Posterior cingulate gyrus (tissue), 11 donors: Measurements from ENCODE around the gene FAAP20.

ENCODE experiments used
- DNase-seq, 10 donors: peaks; one replicate each; pipeline versions ENCODE4 v3.0.0 to v3.0.0-alpha.2; 2020 to 2021; ENCODE audit warnings: mixed read lengths in 3 of 10
- intact Hi-C: fragments of 100-400 bp; cut with DNase I; formaldehyde crosslinking; loops from one replicate; pipeline ENCODE4 v1.15.1; 2023

Gene FAAP20

GRCh38 chr1:2213576-2214505 lies 19.3 kb upstream of the FAAP20 start:
- intact Hi-C loops, result no loop called here
- peak in 9 of 10 donors; percentile 40 to 97 (median 80) for DNase-seq

- intact Hi-C loops, result no loop called here
- DNase-seq, result peak; percentile 58 to 98 (median 82)
Observed at GRCh38 chr1:2212532-2213491, 18.2 kb upstream of the FAAP20 start.

- intact Hi-C loops, result no loop called here
- DNase-seq, result no peak
Observed at GRCh38 chr1:2212274-2212531, 17.6 kb upstream of the FAAP20 start.

GRCh38 chr1:2210786-2211185 lies 16.2 kb upstream of the FAAP20 start:
- no peak for DNase-seq
- intact Hi-C loops, result no loop called here

- intact Hi-C loops, result no loop called here
- no peak for DNase-seq
Observed at GRCh38 chr1:2210084-2210653, 15.6 kb upstream of the FAAP20 start.

- intact Hi-C loops, result loop anchor here (10.0 kb wide), 1 partner anchor 375 kb away; the partner anchor contains the start of gene PRXL2B
- DNase-seq, result no peak
Observed at GRCh38 chr1:2209400-2210083, 15.0 kb upstream of the FAAP20 start.

GRCh38 chr1:2208309-2209239 lies 14.0 kb upstream of the FAAP20 start:
- intact Hi-C loops, result loop anchor here (10.0 kb wide), 1 partner anchor 376 kb away; the partner anchor contains the start of gene PRXL2B
- DNase-seq, result no peak

GRCh38 chr1:2206813-2207487 lies 12.4 kb upstream of the FAAP20 start:
- intact Hi-C loops, result loop anchor here (10.0 kb wide), 1 partner anchor 378 kb away; the partner anchor contains the start of gene PRXL2B
- DNase-seq, result no peak

GRCh38 chr1:2205191-2205952 lies 10.8 kb upstream of the FAAP20 start:
- intact Hi-C loops, result loop anchor here (10.0 kb wide), 1 partner anchor 379 kb away; the partner anchor contains the start of gene PRXL2B
- peak; percentile 88 to 99 (median 94) for DNase-seq

- DNase-seq, result peak in 6 of 10 donors; percentile 45 to 94 (median 64)
- intact Hi-C loops, result loop anchor here (10.0 kb wide), 1 partner anchor 380 kb away; the partner anchor contains the start of gene PRXL2B
Observed at GRCh38 chr1:2204415-2205190, 10.0 kb upstream of the FAAP20 start.

GRCh38 chr1:2203671-2204414 lies 9.3 kb upstream of the FAAP20 start:
- no peak for DNase-seq
- intact Hi-C loops, result loop anchor here (10.0 kb wide), 1 partner anchor 381 kb away; the partner anchor contains the start of gene PRXL2B

GRCh38 chr1:2202843-2203601 lies 8.4 kb upstream of the FAAP20 start:
- intact Hi-C loops, result loop anchor here (10.0 kb wide), 1 partner anchor 382 kb away; the partner anchor contains the start of gene PRXL2B
- no peak for DNase-seq

GRCh38 chr1:2202008-2202575 lies 7.5 kb upstream of the FAAP20 start:
- DNase-seq, result no peak
- intact Hi-C loops, result loop anchor here (10.0 kb wide), 1 partner anchor 383 kb away; the partner anchor contains the start of gene PRXL2B

GRCh38 chr1:2201062-2201461 lies 6.5 kb upstream of the FAAP20 start:
- intact Hi-C loops, result loop anchor here (10.0 kb wide), 1 partner anchor 384 kb away; the partner anchor contains the start of gene PRXL2B
- no peak for DNase-seq
